GM18502 (cell line): ENCODE measurements around the gene TRIM72.
"Not testable (repeated sequence)": the region's sequence is repeated elsewhere in the genome, so short reads cannot be mapped to it uniquely, and the experiment has no call there.

ENCODE experiments used
- ATAC-seq: cut with Tn5 transposase; IDR thresholded peaks from one replicate; pipeline ENCODE4 v1.9.1; 2021; ENCODE audit warnings: mild to moderate bottlenecking; ENCODE audit not compliant: unreplicated experiment, poor library complexity

Gene TRIM72, protein sequence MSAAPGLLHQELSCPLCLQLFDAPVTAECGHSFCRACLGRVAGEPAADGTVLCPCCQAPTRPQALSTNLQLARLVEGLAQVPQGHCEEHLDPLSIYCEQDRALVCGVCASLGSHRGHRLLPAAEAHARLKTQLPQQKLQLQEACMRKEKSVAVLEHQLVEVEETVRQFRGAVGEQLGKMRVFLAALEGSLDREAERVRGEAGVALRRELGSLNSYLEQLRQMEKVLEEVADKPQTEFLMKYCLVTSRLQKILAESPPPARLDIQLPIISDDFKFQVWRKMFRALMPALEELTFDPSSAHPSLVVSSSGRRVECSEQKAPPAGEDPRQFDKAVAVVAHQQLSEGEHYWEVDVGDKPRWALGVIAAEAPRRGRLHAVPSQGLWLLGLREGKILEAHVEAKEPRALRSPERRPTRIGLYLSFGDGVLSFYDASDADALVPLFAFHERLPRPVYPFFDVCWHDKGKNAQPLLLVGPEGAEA

GRCh38 chr16:31213877-31214707 is at the start of gene TRIM72:
Gene TRIM72, plus strand, starts transcription at chr16:31214119. Its CDS starts 620 bp downstream, at chr16:31214739.
- ATAC-seq: no peak

GRCh38 chr16:31167315-31167714 is 46.6 kb upstream of the TRIM72 start:
- ATAC-seq: no peak

DNA sequence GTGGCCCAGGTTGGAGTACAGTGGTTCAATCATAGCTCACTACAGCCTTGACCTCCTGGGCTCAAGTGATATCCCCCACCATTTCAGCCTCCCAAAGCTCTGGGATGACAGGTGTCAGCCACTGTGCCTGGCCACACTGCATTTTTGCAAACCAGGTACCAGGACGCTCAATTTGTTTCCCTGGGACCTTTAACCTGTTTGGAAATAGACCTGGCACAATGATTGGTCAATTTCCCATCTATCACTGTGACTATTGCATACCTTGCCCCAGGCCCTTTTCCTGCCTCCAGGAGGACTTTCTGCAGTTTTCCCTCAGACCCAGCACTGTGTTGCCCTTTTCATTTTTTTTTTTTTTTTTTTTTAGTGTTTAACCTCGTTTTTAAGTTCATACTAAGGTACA is 45.1 kb upstream of the TRIM72 start:
- no peak for ATAC-seq

DNA sequence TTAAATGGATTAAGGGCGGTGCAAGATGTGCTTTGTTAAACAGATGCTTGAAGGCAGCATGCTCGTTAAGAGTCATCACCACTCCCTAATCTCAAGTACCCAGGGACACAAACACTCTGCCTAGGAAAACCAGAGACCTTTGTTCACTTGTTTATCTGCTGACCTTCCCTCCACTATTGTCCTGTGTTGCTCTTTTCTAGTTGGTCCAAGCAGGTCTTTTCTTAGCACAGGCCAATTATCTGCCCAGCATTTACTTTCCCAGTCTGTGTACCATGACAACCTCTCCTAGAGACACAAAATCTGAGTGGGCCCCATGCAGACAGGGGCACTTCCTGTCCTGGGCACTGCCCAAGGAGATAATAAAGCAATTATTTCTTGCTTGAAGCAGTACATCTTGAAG is 43.9 kb upstream of the TRIM72 start:
- not testable (repeated sequence) for ATAC-seq

GRCh38 chr16:31177136-31177535 is 36.8 kb upstream of the TRIM72 start:
- ATAC-seq: no peak

GRCh38 chr16:31179219-31179746 is 34.6 kb upstream of the TRIM72 start:
- ATAC-seq: no peak

GRCh38 chr16:31179747-31180459 is 34.0 kb upstream of the TRIM72 start, which contains the start of gene FUS:
Gene FUS, plus strand, starts transcription at chr16:31180139. Its CDS starts 76 bp downstream, at chr16:31180215.
- ATAC-seq: peak; percentile 58

DNA sequence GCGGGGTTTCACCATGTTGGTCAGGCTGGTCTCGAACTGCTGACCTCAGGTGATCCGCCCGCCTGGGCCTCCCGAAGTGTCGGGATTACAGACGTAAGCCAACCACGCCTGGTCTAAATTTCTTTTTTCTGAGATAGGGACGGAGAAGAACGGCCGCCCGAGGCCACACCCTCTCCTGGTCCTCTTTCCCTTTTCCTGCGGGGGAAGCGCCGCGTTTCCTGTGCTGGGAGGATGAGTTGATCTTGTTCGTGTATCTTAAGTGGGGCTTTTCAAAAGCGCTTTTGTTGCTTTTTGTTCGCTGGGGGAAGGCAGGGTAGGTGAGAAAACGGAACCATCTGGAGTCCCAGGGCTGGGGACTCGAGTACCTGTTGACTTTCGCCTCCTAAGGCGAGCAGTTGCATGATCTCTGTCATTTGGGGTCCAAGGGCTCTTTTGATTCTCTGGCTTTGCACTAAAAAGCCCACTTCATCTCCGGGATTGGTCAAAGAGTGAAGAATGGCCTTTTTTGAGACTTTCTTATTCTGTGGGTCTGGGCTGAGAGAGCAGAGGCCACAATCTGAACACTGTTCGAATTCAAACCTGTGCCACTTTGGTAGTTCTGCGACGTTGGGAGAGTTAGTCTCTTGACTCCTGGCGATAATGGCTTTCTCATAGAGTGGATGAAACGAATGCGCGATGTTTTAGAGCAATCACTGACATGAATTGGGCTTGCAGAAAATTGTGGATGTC is 32.7 kb upstream of the TRIM72 start:
- no peak for ATAC-seq

DNA sequence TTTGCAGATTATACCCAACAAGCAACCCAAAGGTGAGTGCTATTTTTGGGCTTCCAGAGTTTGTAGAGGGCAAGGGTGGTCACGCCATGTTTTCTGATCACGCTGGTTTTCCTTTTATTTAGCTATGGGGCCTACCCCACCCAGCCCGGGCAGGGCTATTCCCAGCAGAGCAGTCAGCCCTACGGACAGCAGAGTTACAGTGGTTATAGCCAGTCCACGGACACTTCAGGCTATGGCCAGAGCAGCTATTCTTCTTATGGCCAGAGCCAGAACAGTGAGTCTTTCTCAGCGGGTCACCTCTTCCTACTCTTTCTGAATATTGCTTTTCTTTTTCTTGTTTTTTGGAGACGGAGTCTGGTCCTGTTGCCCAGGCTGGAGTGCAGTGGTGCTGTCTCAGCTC is 31.5 kb upstream of the TRIM72 start:
- ATAC-seq: no peak

GRCh38 chr16:31183432-31184428 is 30.2 kb upstream of the TRIM72 start:
- no peak for ATAC-seq

GRCh38 chr16:31184888-31185287 is 29.0 kb upstream of the TRIM72 start:
- no peak for ATAC-seq

- no peak for ATAC-seq
Observed at GRCh38 chr16:31185339-31185738, 28.6 kb upstream of the TRIM72 start.

GRCh38 chr16:31186176-31186575 is 27.7 kb upstream of the TRIM72 start:
- no peak for ATAC-seq

- ATAC-seq: no peak
Observed at GRCh38 chr16:31186930-31187807, 26.8 kb upstream of the TRIM72 start.

GRCh38 chr16:31187808-31188189 is 26.1 kb upstream of the TRIM72 start:
- ATAC-seq: no peak

DNA sequence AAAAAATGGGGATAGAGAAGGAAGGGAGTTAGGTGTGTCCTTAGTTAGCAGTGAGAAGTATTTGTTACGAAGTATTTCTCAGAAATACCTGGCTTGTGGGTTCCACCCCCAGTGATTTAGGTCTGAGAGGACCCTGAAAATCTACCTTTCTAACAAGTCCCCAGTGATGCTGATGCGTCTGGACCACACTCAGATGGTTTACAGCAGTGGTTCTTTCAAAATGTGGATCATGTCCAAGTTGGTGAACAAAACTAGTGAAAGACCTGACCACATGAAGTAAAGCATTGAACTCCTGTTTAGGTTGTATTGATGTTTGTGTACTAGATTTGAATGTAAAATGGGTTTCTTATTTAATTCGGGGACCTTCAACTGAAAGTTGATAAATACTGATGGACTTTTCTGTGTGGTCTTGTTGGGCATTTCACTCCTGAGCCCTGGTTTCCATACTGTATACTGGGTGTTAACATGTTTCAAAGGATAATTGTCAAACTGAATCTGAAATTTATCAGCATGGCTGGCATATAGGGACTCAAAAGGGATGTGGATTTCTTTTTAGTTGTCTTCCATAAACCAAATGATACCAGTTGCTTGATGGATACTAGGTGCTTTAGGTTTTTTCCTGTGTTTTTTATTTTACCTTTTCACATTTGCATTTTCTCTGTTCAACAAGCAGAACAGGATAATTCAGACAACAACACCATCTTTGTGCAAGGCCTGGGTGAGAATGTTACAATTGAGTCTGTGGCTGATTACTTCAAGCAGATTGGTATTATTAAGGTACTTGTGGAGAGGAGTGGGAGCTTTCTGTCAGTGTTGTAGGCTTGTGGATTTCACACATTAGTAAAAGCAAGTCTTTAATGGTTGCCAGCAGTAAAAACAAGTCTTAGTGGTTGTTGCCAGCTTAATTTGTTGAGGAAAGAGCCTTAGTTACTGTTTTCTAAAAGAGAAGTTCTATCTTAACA is 25.2 kb upstream of the TRIM72 start:
- ATAC-seq: no peak

DNA sequence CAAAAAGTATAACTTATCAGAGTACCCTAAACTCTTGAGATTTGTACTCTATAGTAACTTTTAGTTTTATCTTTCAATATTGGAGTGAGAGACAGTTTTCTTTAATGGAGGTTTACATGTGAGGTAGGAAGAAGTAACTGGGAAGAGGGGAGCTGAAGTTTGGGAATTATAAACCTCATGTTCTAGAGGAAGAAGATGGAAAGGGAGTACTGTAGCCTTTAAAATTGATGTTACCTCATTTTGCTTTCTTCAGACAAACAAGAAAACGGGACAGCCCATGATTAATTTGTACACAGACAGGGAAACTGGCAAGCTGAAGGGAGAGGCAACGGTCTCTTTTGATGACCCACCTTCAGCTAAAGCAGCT is 24.5 kb upstream of the TRIM72 start:
- no peak for ATAC-seq
